Mammary epithelial cell (primary cell): ENCODE data around the gene CORO2A.

ENCODE experiments used
- CTCF ChIP-seq, 2 donors: IDR thresholded peaks in 1 of 2; conservative IDR thresholded peaks in 1 of 2; 2 replicates each; pipeline ENCODE4 v1.5.1; 2011 to 2012; ENCODE audit warnings: inconsistent platforms in 2 of 2, low read length in 2 of 2, mild to moderate bottlenecking in 2 of 2, control low read depth in 1 of 2, low read depth in 1 of 2; ENCODE audit not compliant: insufficient read depth in 1 of 2; ENCODE audit errors: extremely low read depth in 1 of 2
- EZH2 ChIP-seq: IDR thresholded peaks from 2 replicates; pipeline ENCODE4 v1.6.1; 2012; ENCODE audit warnings: low read length, inconsistent platforms, borderline replicate concordance

DNA sequence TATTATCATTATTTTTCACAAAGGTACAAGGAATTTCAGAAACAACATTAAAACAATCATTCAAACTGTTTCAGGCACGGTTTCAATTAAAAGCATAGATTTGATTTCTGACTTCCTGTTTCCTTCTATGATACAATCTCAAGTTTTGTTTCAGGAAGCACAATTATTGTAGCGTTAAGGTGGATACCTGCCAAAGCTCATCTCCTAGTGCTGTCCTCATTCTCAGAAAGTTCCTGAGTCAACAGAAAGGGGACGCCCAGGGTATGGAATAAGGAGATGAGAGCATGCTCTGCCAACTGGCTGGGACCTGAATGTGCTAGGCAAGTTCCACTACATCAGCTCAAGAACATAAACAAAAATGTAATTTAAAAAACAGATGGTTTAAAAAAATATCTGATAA is 71.4 kb downstream of the CORO2A start:
- TF ChIP-seq CTCF (conservative IDR thresholded peaks at IDR 0.05 in 1 of 2, IDR thresholded peaks at IDR 0.05 in 1 of 2; ENCODE audit: extremely low read depth in 1 of 2, insufficient read depth in 1 of 2, low read depth in 1 of 2, low read length in 2 of 2) (peak; percentile 7 to 59), EZH2 (no peak)
